Sigmoid colon (tissue), 4 donors: Measurements from ENCODE around the gene LUC7L3.

Experiments
- CTCF ChIP-seq, 4 experiments: fragments of 450-650 bp in 3 of 4; fragments of 200-600 bp in 1 of 4; IDR thresholded peaks; one replicate each; pipeline ENCODE4 v1.5.1; 2016 to 2019; ENCODE audit warnings: antibody characterized with exemption in 4 of 4, mild to moderate bottlenecking in 3 of 4, moderate library complexity in 2 of 4
- EP300 ChIP-seq, 4 donors: sonication (generic); formaldehyde crosslinking; IDR thresholded peaks; one replicate each; pipeline ENCODE4 v1.6.1; 2017; ENCODE audit warnings: antibody characterized with exemption in 4 of 4
- POLR2A ChIP-seq, 2 donors: fragments of 450-650 bp; IDR thresholded peaks; one replicate each; pipeline ENCODE4 v1.6.1; 2016; ENCODE audit warnings: antibody characterized with exemption in 2 of 2, mild to moderate bottlenecking in 2 of 2, moderate library complexity in 2 of 2
- POLR2AphosphoS5 ChIP-seq, 4 donors: sonication (generic); formaldehyde crosslinking; IDR thresholded peaks; one replicate each; pipeline ENCODE4 v1.6.1; 2017; ENCODE audit warnings: antibody characterized with exemption in 4 of 4

- TF ChIP-seq CTCF (IDR thresholded peaks at IDR 0.05) = no peak
- TF ChIP-seq EP300 (IDR thresholded peaks at IDR 0.05) = peak in 2 of 4 donors; percentile 10 to 33
- TF ChIP-seq POLR2AphosphoS5 (IDR thresholded peaks at IDR 0.05) = peak; percentile 62 to 83 (median 77)
- TF ChIP-seq POLR2A (IDR thresholded peaks at IDR 0.05) = peak in 1 of 2 donors; percentile 41
Measured at GRCh38 chr17:50707289-50708049, 11.9 kb upstream of the LUC7L3 start, which contains the start of gene ANKRD40.
